Measurements from ENCODE around the gene SRPX2.

GRCh38 chrX:100645106-100645505, 1.1 kb downstream of the SRPX2 start:
- TF ChIP-seq CTCF (IDR thresholded peaks at IDR 0.05) (no peak), POLR2AphosphoS5 (IDR thresholded peaks at IDR 0.05; ENCODE audit: low read depth, low read length) (no peak), SIN3A (IDR thresholded peaks at IDR 0.05; ENCODE audit: borderline replicate concordance, low read depth, low read length) (no peak), EP300 (IDR thresholded peaks at IDR 0.05; ENCODE audit: borderline replicate concordance in 1 of 2, low read depth in 1 of 2, low read length in 1 of 2) (no peak), RAD21 (IDR thresholded peaks at IDR 0.05; ENCODE audit: low read length) (no peak), EZH2phosphoT487 (IDR thresholded peaks at IDR 0.05; ENCODE audit: borderline replicate concordance, low read depth) (no peak), RXRA (IDR thresholded peaks at IDR 0.05; ENCODE audit: borderline replicate concordance, low read depth) (no peak), MXI1 (IDR thresholded peaks at IDR 0.05; ENCODE audit: low read depth, low read length) (no peak), FOXJ3 (CRISPR knock-in tag; IDR thresholded peaks at IDR 0.05) (no peak), MEF2A (IDR thresholded peaks at IDR 0.05; ENCODE audit: borderline replicate concordance, low read depth) (no peak), RFX5 (IDR thresholded peaks at IDR 0.05; ENCODE audit: low read length) (no peak)
